Measurements from ENCODE around the gene SSR1. TPM values are rescaled to one million over a fixed set of nuclear protein-coding genes. Genes with fewer than 3 reads are reported as not detected.

The SSR1 gene
- total and polyA plus RNA-seq, 2 of the 13 experiments (the other 11 are each of a cell fraction or from before 2014, with no cell fraction given) = 203 to 243 TPM

DNA sequence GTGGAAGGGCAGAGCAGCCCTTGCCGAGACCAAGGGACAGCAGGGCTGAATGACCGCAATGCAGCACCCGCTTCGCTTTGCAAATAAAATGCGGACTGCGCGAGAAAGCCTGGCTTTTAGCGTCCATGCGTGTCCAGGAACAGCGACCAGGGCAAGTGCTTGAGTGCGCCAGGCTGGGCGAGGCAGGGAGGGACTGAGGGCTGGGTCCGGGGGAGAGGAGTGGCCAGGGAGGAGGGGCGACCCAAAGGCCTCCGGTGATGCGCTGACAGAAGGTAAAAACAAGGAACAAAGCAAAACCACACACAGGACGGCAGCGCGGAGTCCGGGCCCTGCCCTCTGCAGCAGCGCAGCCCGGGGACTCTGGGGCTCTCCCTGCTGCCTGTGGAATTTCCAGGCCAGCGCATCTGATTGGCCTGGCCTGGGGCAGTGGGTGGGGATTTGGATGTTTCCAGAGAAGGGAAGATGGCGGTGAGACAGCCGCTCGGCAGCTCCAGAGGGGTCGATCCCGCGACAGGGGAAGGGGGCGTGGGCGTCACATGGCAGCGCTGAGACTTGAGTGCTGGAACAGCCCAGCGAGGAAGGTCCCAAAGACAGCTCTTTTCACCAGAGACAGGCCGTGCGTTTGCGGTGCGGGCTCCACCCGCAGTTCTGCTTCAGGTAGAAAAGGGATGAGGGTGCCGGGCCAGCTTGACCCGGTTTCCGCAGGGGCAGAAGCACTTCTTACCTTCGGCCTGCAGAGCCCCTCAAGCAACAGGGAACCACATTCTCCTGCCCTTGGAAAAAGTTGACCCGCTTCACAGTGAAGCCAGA, 51.8 kb downstream of the SSR1 start (continued):
- 0 out of 2 replicates have a peak, but pooled peaks have one; percentile 20 for TF ChIP-seq ZC3H13 (CRISPR knock-in tag; IDR thresholded peaks at IDR 0.05)
- peak; percentile 88; the same call in 1 of the 2 replicates for TF ChIP-seq HNRNPL (IDR thresholded peaks at IDR 0.05; ENCODE audit: low read depth, low read length)
- peak; percentile 84 to 92 for TF ChIP-seq POLR2A (IDR thresholded peaks at IDR 0.05; ENCODE audit: insufficient read depth in 1 of 2, low read depth in 2 of 2, low read length in 2 of 2)
- peak; percentile 88 for TF ChIP-seq ZBTB7A (CRISPR knock-in tag; IDR thresholded peaks at IDR 0.05)
- peak; percentile 74 for TF ChIP-seq MED1 (CRISPR knock-in tag; IDR thresholded peaks at IDR 0.05)
- TF ChIP-seq, protein P1, sequence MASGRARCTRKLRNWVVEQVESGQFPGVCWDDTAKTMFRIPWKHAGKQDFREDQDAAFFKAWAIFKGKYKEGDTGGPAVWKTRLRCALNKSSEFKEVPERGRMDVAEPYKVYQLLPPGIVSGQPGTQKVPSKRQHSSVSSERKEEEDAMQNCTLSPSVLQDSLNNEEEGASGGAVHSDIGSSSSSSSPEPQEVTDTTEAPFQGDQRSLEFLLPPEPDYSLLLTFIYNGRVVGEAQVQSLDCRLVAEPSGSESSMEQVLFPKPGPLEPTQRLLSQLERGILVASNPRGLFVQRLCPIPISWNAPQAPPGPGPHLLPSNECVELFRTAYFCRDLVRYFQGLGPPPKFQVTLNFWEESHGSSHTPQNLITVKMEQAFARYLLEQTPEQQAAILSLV (CRISPR knock-in tag; IDR thresholded peaks at IDR 0.05; ENCODE audit: borderline replicate concordance) = peak; percentile 89
- TF ChIP-seq ZNF720 (CRISPR knock-in tag; IDR thresholded peaks at IDR 0.05) = no peak
- peak; percentile 94 for TF ChIP-seq ZNF329 (CRISPR knock-in tag; IDR thresholded peaks at IDR 0.05; ENCODE audit: low read depth)
- TF ChIP-seq SIX4 (CRISPR knock-in tag; IDR thresholded peaks at IDR 0.05) = 0 out of 2 replicates have a peak, but pooled peaks have one; percentile 9
- TF ChIP-seq ZNF770 (CRISPR knock-in tag; IDR thresholded peaks at IDR 0.05) = peak; percentile 60
- peak; percentile 92 for TF ChIP-seq POLR2G (IDR thresholded peaks at IDR 0.05; ENCODE audit: low read depth, low read length)
- peak; percentile 89; the same call in 1 of the 2 replicates for TF ChIP-seq ZBTB4 (CRISPR knock-in tag; IDR thresholded peaks at IDR 0.05; ENCODE audit: borderline replicate concordance)
- TF ChIP-seq BRF2 (CRISPR knock-in tag; IDR thresholded peaks at IDR 0.05) = 0 out of 2 replicates have a peak, but pooled peaks have one; percentile 51
- TF ChIP-seq MLLT10 (CRISPR knock-in tag; IDR thresholded peaks at IDR 0.05) = no peak
- peak; percentile 57 for TF ChIP-seq AHR (CRISPR knock-in tag; IDR thresholded peaks at IDR 0.05)
- peak; percentile 55; the same call in 1 of the 2 replicates for TF ChIP-seq MTA1 (CRISPR knock-in tag; IDR thresholded peaks at IDR 0.05; ENCODE audit: borderline replicate concordance)
- peak; percentile 69 for TF ChIP-seq MEF2D (CRISPR knock-in tag; IDR thresholded peaks at IDR 0.05)
- TF ChIP-seq PAX8 (CRISPR knock-in tag; IDR thresholded peaks at IDR 0.05; ENCODE audit: borderline replicate concordance) = peak; percentile 31; the same call in 1 of the 2 replicates
- peak; percentile 73; the same call in 1 of the 2 replicates for TF ChIP-seq ZNF768 (CRISPR knock-in tag; IDR thresholded peaks at IDR 0.05)
- TF ChIP-seq HOXA7 (CRISPR knock-in tag; IDR thresholded peaks at IDR 0.05) = no peak
- peak; percentile 88 for TF ChIP-seq HNRNPLL (IDR thresholded peaks at IDR 0.05; ENCODE audit: low read depth, low read length, poor library complexity, severe bottlenecking)
- peak; percentile 54; the same call in 1 of the 2 replicates for TF ChIP-seq ZNF274 (CRISPR knock-in tag; IDR thresholded peaks at IDR 0.05)
